A549 (cell line): Measurements from ENCODE around the gene CTDP1.

ENCODE experiments used
- CEBPB ChIP-seq, 2 experiments: fragments of >200 bp in 1 of 2; sonication (Bioruptor Twin) in 1 of 2; formaldehyde crosslinking in 1 of 2; IDR thresholded peaks; 2 replicates each; pipeline ENCODE4 v1.6.1; 2012 to 2016
- EP300 ChIP-seq, 2 experiments: fragments of >200 bp; sonication (Bioruptor Twin); formaldehyde crosslinking; IDR thresholded peaks; 2 replicates in 1 of 2; 3 replicates in 1 of 2; pipeline ENCODE4 v1.6.1; 2016 to 2017
- HDAC2 ChIP-seq: fragments of 200-600 bp; sonication (generic); IDR thresholded peaks from 2 replicates; pipeline ENCODE4 v1.6.1; 2016
- JUN ChIP-seq, 2 experiments: fragments of >200 bp; sonication (Bioruptor Twin); formaldehyde crosslinking; IDR thresholded peaks; 2 replicates in 1 of 2; 3 replicates in 1 of 2; pipeline ENCODE4 v1.6.1; 2016 to 2017
- JUNB ChIP-seq: fragments of >200 bp; sonication (Bioruptor Twin); formaldehyde crosslinking; IDR thresholded peaks from 2 replicates; pipeline ENCODE4 v1.6.1; 2016
- POLR2A ChIP-seq: IDR thresholded peaks from 2 replicates; pipeline ENCODE4 v1.6.1; 2012; ENCODE audit warnings: mild to moderate bottlenecking, low read length
- RAD21 ChIP-seq, 2 experiments: fragments of >200 bp in 1 of 2; sonication (Bioruptor Twin) in 1 of 2; formaldehyde crosslinking in 1 of 2; IDR thresholded peaks in 1 of 2; conservative IDR thresholded peaks in 1 of 2; 2 replicates in 1 of 2; 3 replicates in 1 of 2; pipeline ENCODE4 v1.6.1; 2012 to 2018; ENCODE audit warnings: inconsistent platforms in 1 of 2
- SREBF2 ChIP-seq: fragments of 450-650 bp; IDR thresholded peaks from 2 replicates; pipeline ENCODE4 v1.6.1; 2014; ENCODE audit warnings: mild to moderate bottlenecking, moderate library complexity
- TF ChIP-seq, protein P1 (sequence below): fragments of >200 bp; sonication (Bioruptor Twin); formaldehyde crosslinking; IDR thresholded peaks from 3 replicates; pipeline ENCODE4 v1.5.1; 2016
- TF ChIP-seq, protein P2 (sequence below): fragments of 150-350 bp; IDR thresholded peaks from 2 replicates; pipeline ENCODE4 v1.6.1; 2014; ENCODE audit warnings: low read depth, mild to moderate bottlenecking, low read length
- TF ChIP-seq, protein P3 (sequence below): fragments of 200-600 bp; sonication (generic); IDR thresholded peaks from 2 replicates; pipeline ENCODE4 v1.6.1; 2016; ENCODE audit warnings: antibody characterized with exemption, mild to moderate bottlenecking, moderate library complexity

DNA sequence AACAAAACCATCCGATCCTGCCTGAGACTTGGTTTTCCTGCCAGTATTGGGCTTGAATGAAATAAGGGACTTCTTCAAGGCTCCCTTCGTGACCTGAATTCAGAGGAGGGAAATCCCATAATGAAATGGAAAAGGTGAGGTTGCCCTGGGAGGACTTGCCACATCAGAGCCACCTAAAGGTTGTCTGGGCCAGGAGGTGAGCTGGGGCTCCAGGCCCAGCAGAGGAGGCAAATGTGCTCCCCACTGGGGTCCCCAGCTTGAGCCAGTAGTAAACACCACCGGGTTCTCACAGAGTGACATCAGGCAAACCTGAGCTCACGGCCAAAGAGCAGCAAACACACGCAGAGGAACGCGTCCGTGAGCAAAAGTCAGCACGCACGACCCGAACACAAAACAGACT lies 28.6 kb upstream of the CTDP1 start:
- TF ChIP-seq POLR2A (no peak), EP300 (IDR thresholded peaks at IDR 0.05) (no peak), JUNB (no peak), RAD21 (conservative IDR thresholded peaks at IDR 0.05 in 1 of 2, IDR thresholded peaks at IDR 0.05 in 1 of 2) (no peak), JUN (IDR thresholded peaks at IDR 0.05) (no peak), CEBPB (IDR thresholded peaks at IDR 0.05) (no peak), HDAC2 (no peak), SREBF2 (no peak)
- TF ChIP-seq, protein P1, sequence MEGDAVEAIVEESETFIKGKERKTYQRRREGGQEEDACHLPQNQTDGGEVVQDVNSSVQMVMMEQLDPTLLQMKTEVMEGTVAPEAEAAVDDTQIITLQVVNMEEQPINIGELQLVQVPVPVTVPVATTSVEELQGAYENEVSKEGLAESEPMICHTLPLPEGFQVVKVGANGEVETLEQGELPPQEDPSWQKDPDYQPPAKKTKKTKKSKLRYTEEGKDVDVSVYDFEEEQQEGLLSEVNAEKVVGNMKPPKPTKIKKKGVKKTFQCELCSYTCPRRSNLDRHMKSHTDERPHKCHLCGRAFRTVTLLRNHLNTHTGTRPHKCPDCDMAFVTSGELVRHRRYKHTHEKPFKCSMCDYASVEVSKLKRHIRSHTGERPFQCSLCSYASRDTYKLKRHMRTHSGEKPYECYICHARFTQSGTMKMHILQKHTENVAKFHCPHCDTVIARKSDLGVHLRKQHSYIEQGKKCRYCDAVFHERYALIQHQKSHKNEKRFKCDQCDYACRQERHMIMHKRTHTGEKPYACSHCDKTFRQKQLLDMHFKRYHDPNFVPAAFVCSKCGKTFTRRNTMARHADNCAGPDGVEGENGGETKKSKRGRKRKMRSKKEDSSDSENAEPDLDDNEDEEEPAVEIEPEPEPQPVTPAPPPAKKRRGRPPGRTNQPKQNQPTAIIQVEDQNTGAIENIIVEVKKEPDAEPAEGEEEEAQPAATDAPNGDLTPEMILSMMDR, result no peak
- TF ChIP-seq, protein P2, sequence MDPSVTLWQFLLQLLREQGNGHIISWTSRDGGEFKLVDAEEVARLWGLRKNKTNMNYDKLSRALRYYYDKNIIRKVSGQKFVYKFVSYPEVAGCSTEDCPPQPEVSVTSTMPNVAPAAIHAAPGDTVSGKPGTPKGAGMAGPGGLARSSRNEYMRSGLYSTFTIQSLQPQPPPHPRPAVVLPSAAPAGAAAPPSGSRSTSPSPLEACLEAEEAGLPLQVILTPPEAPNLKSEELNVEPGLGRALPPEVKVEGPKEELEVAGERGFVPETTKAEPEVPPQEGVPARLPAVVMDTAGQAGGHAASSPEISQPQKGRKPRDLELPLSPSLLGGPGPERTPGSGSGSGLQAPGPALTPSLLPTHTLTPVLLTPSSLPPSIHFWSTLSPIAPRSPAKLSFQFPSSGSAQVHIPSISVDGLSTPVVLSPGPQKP, result no peak
- TF ChIP-seq, protein P3, sequence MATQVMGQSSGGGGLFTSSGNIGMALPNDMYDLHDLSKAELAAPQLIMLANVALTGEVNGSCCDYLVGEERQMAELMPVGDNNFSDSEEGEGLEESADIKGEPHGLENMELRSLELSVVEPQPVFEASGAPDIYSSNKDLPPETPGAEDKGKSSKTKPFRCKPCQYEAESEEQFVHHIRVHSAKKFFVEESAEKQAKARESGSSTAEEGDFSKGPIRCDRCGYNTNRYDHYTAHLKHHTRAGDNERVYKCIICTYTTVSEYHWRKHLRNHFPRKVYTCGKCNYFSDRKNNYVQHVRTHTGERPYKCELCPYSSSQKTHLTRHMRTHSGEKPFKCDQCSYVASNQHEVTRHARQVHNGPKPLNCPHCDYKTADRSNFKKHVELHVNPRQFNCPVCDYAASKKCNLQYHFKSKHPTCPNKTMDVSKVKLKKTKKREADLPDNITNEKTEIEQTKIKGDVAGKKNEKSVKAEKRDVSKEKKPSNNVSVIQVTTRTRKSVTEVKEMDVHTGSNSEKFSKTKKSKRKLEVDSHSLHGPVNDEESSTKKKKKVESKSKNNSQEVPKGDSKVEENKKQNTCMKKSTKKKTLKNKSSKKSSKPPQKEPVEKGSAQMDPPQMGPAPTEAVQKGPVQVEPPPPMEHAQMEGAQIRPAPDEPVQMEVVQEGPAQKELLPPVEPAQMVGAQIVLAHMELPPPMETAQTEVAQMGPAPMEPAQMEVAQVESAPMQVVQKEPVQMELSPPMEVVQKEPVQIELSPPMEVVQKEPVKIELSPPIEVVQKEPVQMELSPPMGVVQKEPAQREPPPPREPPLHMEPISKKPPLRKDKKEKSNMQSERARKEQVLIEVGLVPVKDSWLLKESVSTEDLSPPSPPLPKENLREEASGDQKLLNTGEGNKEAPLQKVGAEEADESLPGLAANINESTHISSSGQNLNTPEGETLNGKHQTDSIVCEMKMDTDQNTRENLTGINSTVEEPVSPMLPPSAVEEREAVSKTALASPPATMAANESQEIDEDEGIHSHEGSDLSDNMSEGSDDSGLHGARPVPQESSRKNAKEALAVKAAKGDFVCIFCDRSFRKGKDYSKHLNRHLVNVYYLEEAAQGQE, result no peak
